Heart left ventricle (tissue), 16 donors: ENCODE data around the gene TTC6. TPM values are rescaled to one million over a fixed set of nuclear protein-coding genes. Genes with fewer than 3 reads are reported as not detected.

Experiments used
- ATAC-seq, 4 donors: fragments of 200-7000 bp; cut with Tn5 transposase; one replicate each; pipeline ENCODE4 v1.9.1; 2020 to 2022; ENCODE audit warnings: moderate library complexity in 4 of 4, mild to moderate bottlenecking in 3 of 4, moderate number of reproducible peaks in 1 of 4
- DNase-seq, 5 donors: peaks; one replicate each; pipeline ENCODE4 v3.0.0-alpha.2; 2020
- H3K27ac ChIP-seq, 12 donors: fragments of 200-600 bp; sonication (generic) in 4 of 12; one replicate each; pipeline versions ENCODE4 v1.5.0 to v1.8.0; 2016 to 2022; ENCODE audit warnings: mild to moderate bottlenecking in 2 of 12
- H3K27me3 ChIP-seq, 9 donors: fragments of 200-600 bp; sonication (generic) in 2 of 9; one replicate each; pipeline versions ENCODE4 v1.5.1 to v1.8.0; 2016 to 2022; ENCODE audit warnings: mild to moderate bottlenecking in 3 of 9
- H3K36me3 ChIP-seq, 9 donors: fragments of 200-600 bp; sonication (generic) in 2 of 9; one replicate each; pipeline versions ENCODE4 v1.5.0 to v1.8.0; 2018 to 2022; ENCODE audit warnings: mild to moderate bottlenecking in 2 of 9
- H3K4me1 ChIP-seq, 12 donors: fragments of 200-600 bp; sonication (generic) in 4 of 12; one replicate each; pipeline versions ENCODE4 v1.5.0 to v1.8.0; 2016 to 2022; ENCODE audit warnings: mild to moderate bottlenecking in 3 of 12
- H3K4me3 ChIP-seq, 12 donors: fragments of 200-600 bp; sonication (generic) in 4 of 12; one replicate each; pipeline versions ENCODE4 v1.5.0 to v1.8.0; 2017 to 2022; ENCODE audit warnings: mild to moderate bottlenecking in 9 of 12, moderate library complexity in 4 of 12
- H3K9me3 ChIP-seq, 12 donors: fragments of 200-600 bp; sonication (generic) in 4 of 12; one replicate each; pipeline versions ENCODE4 v1.5.0 to v1.8.0; 2016 to 2022; ENCODE audit warnings: mild to moderate bottlenecking in 1 of 12
- CTCF ChIP-seq, 12 donors: fragments of 200-600 bp; sonication (generic) in 4 of 12; IDR thresholded peaks; one replicate each; pipeline versions ENCODE4 v1.5.0 to v1.8.0; 2018 to 2022; ENCODE audit warnings: antibody characterized with exemption in 12 of 12, mild to moderate bottlenecking in 5 of 12
- POLR2A ChIP-seq, 2 donors: fragments of 450-650 bp; IDR thresholded peaks; one replicate each; pipeline ENCODE4 v1.6.1; 2017; ENCODE audit warnings: antibody characterized with exemption in 2 of 2, mild to moderate bottlenecking in 2 of 2, moderate library complexity in 2 of 2
- WGBS, 4 donors: extraction: QIAGEN DNeasy Blood & Tissue Kit in 2 of 4; methylation state at CpG; one replicate each; pipeline versions ENCODE4 v1.1.5 to v1.1.7; 2013 to 2018; 5-methylcytosine and 5-hydroxymethylcytosine counted together
- intact Hi-C, 10 donors: fragments of 100-400 bp; cut with DNase I; formaldehyde crosslinking; loops; one replicate each; pipeline versions ENCODE4 v1.11.1 to v1.14.2; 2022
- polyA plus RNA-seq, 2 donors: library from polyadenylated mRNA; stranded (reverse); fragments of 200-250 nt; gene quantifications; one replicate each; pipeline ENCODE4 v1.2.3, GENCODE V29; 2013
- total RNA-seq, 9 donors: library from RNA; depleted of rRNA in 2 of 9; stranded (reverse); fragments of >200 nt in 2 of 9; fragmentation: NEBNext Ultra II Directional in 3 of 9; extraction: Animal tissue kit (Norgen Biotek cat#: 25700) in 3 of 9; gene quantifications; one replicate each; pipeline versions ENCODE4 v1.1.0 to v1.2.4, GENCODE V29; 2016 to 2023
- donor health status: ischemic (EF 13 %, LVEDD 7.1; RV severe dilation, severe dysfunction).
- donor health status: healthy with polysubstance abuse.
- donor health status: DM: no; HTN: yes; CAD: no.
- donor health status: DM: no; HTN: no; CAD: no.
- donor health status: ischemic (EF 25% LVEDD 6.9; RV normal size, moderate dysfunction).
- donor health status: ischemic (EF 25% LVEDD 5.7; RV mildly dilated, moderate dysfunction).
- donor health status: healthy.
- donor health status: DM: yes; HTN: yes; CAD: no.
- donor health status: ischemic (EF 35%, LVEDD 5.7; RV mildly dilated, moderate dysfunction).
- donor health status: nonischemic (EF 11% LVEDD 7.7; RV severe dilation, severe dysfunction).
- donor health status: DM: yes; HTN: yes; CAD: no.
- donor health status: PGD.
- donor health status: ischemic (EF 29% LVEDD 5.4; RV normal size, mild dysfunction).
- donor health status: nonischemic (EF 23%, LVEDD 6.1; RV moderate dilation, normal function).

TTC6 gene
- total and polyA plus RNA-seq, 11 donors: not detected

GRCh38 chr14:37597914-37598746 is 2.7 kb downstream of the TTC6 start:
- peaks cover 0 to 53% (median 24%) of the 10 kb centered on the region in 12 donors for H3K4me1 ChIP-seq
- peak in 1 of 4 donors; percentile 20 for ATAC-seq
- intact Hi-C loops: loop anchor here in 4 of 10 donors (10.0 kb wide), 2 partner anchors 353 to 933 kb away; partner anchors contain the start of gene PAX9 (in 2 of the 4)
- no peaks in the 10 kb centered on the region for H3K36me3 ChIP-seq
- H3K9me3 ChIP-seq: no peaks in the 10 kb centered on the region
- no peak overlapping the region for H3K27ac ChIP-seq
- H3K4me3 ChIP-seq: peak overlapping the region in 4 of 12 donors; percentile 8 to 17 (median 14)
- WGBS, 4 donors: 2 to 9% (median 4%) methylated on average over 25 to 50 of the region's 50 CpGs
- H3K27me3 ChIP-seq: peaks cover 75 to 98% (median 95%) of the 10 kb centered on the region in 9 donors
- TF ChIP-seq POLR2A (IDR thresholded peaks at IDR 0.05) (no peak), CTCF (IDR thresholded peaks at IDR 0.05) (no peak)
- DNase-seq: peak in 1 of 5 donors; percentile 53

- H3K36me3 ChIP-seq: no peaks in the 10 kb centered on the region
- H3K27me3 ChIP-seq: peaks cover 75 to 98% (median 95%) of the 10 kb centered on the region in 9 donors
- no peak overlapping the region for H3K27ac ChIP-seq
- H3K9me3 ChIP-seq: no peaks in the 10 kb centered on the region
- no peak for TF ChIP-seq POLR2A (IDR thresholded peaks at IDR 0.05)
- no peak for TF ChIP-seq CTCF (IDR thresholded peaks at IDR 0.05)
- intact Hi-C loops: loop anchor here in 4 of 10 donors (10.0 kb wide), 2 partner anchors 354 to 934 kb away; partner anchors contain the start of gene PAX9 (in 2 of the 4)
- H3K4me1 ChIP-seq: peaks cover 0 to 52% (median 24%) of the 10 kb centered on the region in 12 donors
- peak overlapping the region in 3 of 12 donors; percentile 8 to 17 (median 16) for H3K4me3 ChIP-seq
- DNase-seq: no peak
- 6 to 11% (median 9%) methylated on average over 28 to 36 of the region's 36 CpGs for WGBS, 4 donors
- no peak for ATAC-seq
Measured at GRCh38 chr14:37598747-37599506, 3.5 kb downstream of the TTC6 start.

GRCh38 chr14:37599507-37600368 is 4.3 kb downstream of the TTC6 start:
- 2 to 4% (median 2%) methylated on average over 28 to 57 of the region's 57 CpGs for WGBS, 4 donors
- Histone ChIP-seq H3K36me3 (no peaks in the 10 kb centered on the region), H3K4me3 (peak overlapping the region in 4 of 12 donors; percentile 1 to 22 (median 11)), H3K4me1 (peaks cover 0 to 44% (median 21%) of the 10 kb centered on the region in 12 donors), H3K27ac (no peak overlapping the region), H3K27me3 (peaks cover 72 to 98% (median 97%) of the 10 kb centered on the region in 9 donors), H3K9me3 (no peaks in the 10 kb centered on the region)
- DNase-seq: peak in 1 of 5 donors; percentile 43
- TF ChIP-seq CTCF (IDR thresholded peaks at IDR 0.05) (no peak), POLR2A (IDR thresholded peaks at IDR 0.05) (no peak)
- ATAC-seq: no peak
- intact Hi-C loops: loop anchor here in 4 of 10 donors (10.0 kb wide), 2 partner anchors 355 to 935 kb away; partner anchors contain the start of gene PAX9 (in 2 of the 4)
